ENCODE measurements around the gene USP4.

The USP4 gene
- 92.6 to 103 reads per million in 2 donors for total RNA-seq

GRCh38 chr3:49339941-49340800 lies at the start of gene USP4:
USP4 (minus strand) TSS chr3:49340053; CDS start chr3:49340024, 29 bp downstream.
- DNase-seq, result peak; percentile 76 to 98 (median 87)

GRCh38 chr3:49389297-49389696 lies 49.4 kb upstream of the USP4 start:
- DNase-seq, result no peak

- DNase-seq, result no peak
Measured at GRCh38 chr3:49388289-49388820, 48.5 kb upstream of the USP4 start.

- DNase-seq, result no peak
Measured at GRCh38 chr3:49387721-49388120, 47.9 kb upstream of the USP4 start.

- no peak for DNase-seq
Measured at GRCh38 chr3:49386056-49386756, 46.4 kb upstream of the USP4 start.

GRCh38 chr3:49385617-49386016 lies 45.8 kb upstream of the USP4 start:
- no peak for DNase-seq

GRCh38 chr3:49383387-49383786 lies 43.5 kb upstream of the USP4 start:
- no peak for DNase-seq

GRCh38 chr3:49378249-49378895 lies 38.5 kb upstream of the USP4 start:
- DNase-seq, result no peak

GRCh38 chr3:49377483-49377882 lies 37.6 kb upstream of the USP4 start:
- peak in 3 of 5 experiments; percentile 18 to 76 (median 22) for DNase-seq

GRCh38 chr3:49371946-49372345 lies 32.1 kb upstream of the USP4 start:
- DNase-seq, result no peak

GRCh38 chr3:49370585-49371290 lies 30.9 kb upstream of the USP4 start:
- DNase-seq, result no peak

- no peak for DNase-seq
Measured at GRCh38 chr3:49362561-49362960, 22.7 kb upstream of the USP4 start.

GRCh38 chr3:49359623-49360022 lies 19.8 kb upstream of the USP4 start:
- DNase-seq, result no peak

GRCh38 chr3:49358884-49359225 lies 19.0 kb upstream of the USP4 start:
- DNase-seq, result no peak

GRCh38 chr3:49358217-49358883 lies 18.5 kb upstream of the USP4 start, which contains the start of gene GPX1:
GPX1 (minus strand) TSS chr3:49358353; CDS start chr3:49358278, 75 bp downstream.
- DNase-seq, result peak; percentile 57 to 83 (median 70)

- peak; percentile 20 to 49 (median 34) for DNase-seq
Measured at GRCh38 chr3:49357443-49358216, 17.8 kb upstream of the USP4 start.

- peak in 1 of 5 experiments; percentile 20 for DNase-seq
Measured at GRCh38 chr3:49357095-49357442, 17.2 kb upstream of the USP4 start.

- no peak for DNase-seq
Measured at GRCh38 chr3:49352890-49353421, 13.1 kb upstream of the USP4 start.

- DNase-seq, result no peak
Measured at GRCh38 chr3:49352281-49352680, 12.4 kb upstream of the USP4 start.

GRCh38 chr3:49351521-49352011 lies 11.7 kb upstream of the USP4 start:
- peak in 1 of 5 experiments; percentile 26 for DNase-seq
